Stomach (tissue), 4 donors: Measurements from ENCODE around the gene ACSL4.

ENCODE experiments used
- CTCF ChIP-seq, 7 experiments: fragments of 450-650 bp in 4 of 7; fragments of 200-600 bp in 3 of 7; sonication (generic) in 3 of 7; IDR thresholded peaks; one replicate each; pipeline ENCODE4 v1.5.1; 2016 to 2019; ENCODE audit warnings: antibody characterized with exemption in 7 of 7, control low read depth in 2 of 7, mild to moderate bottlenecking in 1 of 7
- EP300 ChIP-seq: sonication (generic); formaldehyde crosslinking; IDR thresholded peaks from one replicate; pipeline ENCODE4 v1.6.1; 2017; ENCODE audit warnings: antibody characterized with exemption
- POLR2A ChIP-seq, 4 donors: fragments of 450-650 bp; IDR thresholded peaks; one replicate each; pipeline ENCODE4 v1.6.1; 2016; ENCODE audit warnings: antibody characterized with exemption in 4 of 4, control low read depth in 2 of 4, mild to moderate bottlenecking in 1 of 4, moderate library complexity in 1 of 4
- POLR2AphosphoS5 ChIP-seq, 3 donors: sonication (generic); formaldehyde crosslinking; IDR thresholded peaks; one replicate each; pipeline ENCODE4 v1.6.1; 2016; ENCODE audit warnings: antibody characterized with exemption in 3 of 3

- no peak for TF ChIP-seq CTCF (IDR thresholded peaks at IDR 0.05)
- TF ChIP-seq POLR2AphosphoS5 (IDR thresholded peaks at IDR 0.05), result no peak
- TF ChIP-seq POLR2A (IDR thresholded peaks at IDR 0.05), result no peak
- no peak for TF ChIP-seq EP300
Measured at GRCh38 chrX:109753256-109753655, 20.2 kb upstream of the ACSL4 start.
